ENCODE data around the gene EHMT1.

The EHMT1 gene

GRCh38 chr9:137798901-137799629 lies 180.3 kb downstream of the EHMT1 start:
- Histone ChIP-seq H3K4me2 (no peak overlapping the region), H3K36me3 (ENCODE audit: insufficient read depth) (no peaks in the 10 kb centered on the region), H4K20me1 (ENCODE audit: insufficient read depth) (no peaks in the 10 kb centered on the region), H3K4me3 (IDR thresholded peaks at IDR 0.05; ENCODE audit: insufficient read depth, low read depth, low read length) (no peak overlapping the region), H3K4me1 (ENCODE audit: low read depth, poor library complexity, severe bottlenecking) (no peaks in the 10 kb centered on the region), H3K9ac (no peak overlapping the region), H3K27me3 (ENCODE audit: insufficient read depth, low read depth) (no peaks in the 10 kb centered on the region), H3K79me2 (ENCODE audit: insufficient read depth, low read depth) (no peaks in the 10 kb centered on the region), H2AFZ (ENCODE audit: low read depth) (no peak overlapping the region), H3K27ac (no peak overlapping the region)
- no peak for TF ChIP-seq CTCF (conservative IDR thresholded peaks at IDR 0.05; ENCODE audit: low read depth, low read length)

- Histone ChIP-seq H3K4me2 (no peak overlapping the region), H3K79me2 (ENCODE audit: insufficient read depth, low read depth) (no peaks in the 10 kb centered on the region), H3K36me3 (ENCODE audit: insufficient read depth) (no peaks in the 10 kb centered on the region), H3K27me3 (ENCODE audit: insufficient read depth, low read depth) (no peaks in the 10 kb centered on the region), H3K27ac (no peak overlapping the region), H3K4me1 (ENCODE audit: low read depth, poor library complexity, severe bottlenecking) (no peaks in the 10 kb centered on the region), H3K9ac (no peak overlapping the region), H2AFZ (ENCODE audit: low read depth) (no peak overlapping the region), H3K4me3 (IDR thresholded peaks at IDR 0.05; ENCODE audit: insufficient read depth, low read depth, low read length) (no peak overlapping the region), H4K20me1 (ENCODE audit: insufficient read depth) (no peaks in the 10 kb centered on the region)
- no peak for TF ChIP-seq CTCF (conservative IDR thresholded peaks at IDR 0.05; ENCODE audit: low read depth, low read length)
These were observed 180.8 kb downstream of the EHMT1 start for GRCh38 chr9:137799630-137799983.

GRCh38 chr9:137800196-137801022 lies 181.6 kb downstream of the EHMT1 start:
- H2AFZ ChIP-seq (ENCODE audit: low read depth), result no peak overlapping the region
- no peak overlapping the region for H3K27ac ChIP-seq
- no peaks in the 10 kb centered on the region for H4K20me1 ChIP-seq (ENCODE audit: insufficient read depth)
- H3K4me2 ChIP-seq, result no peak overlapping the region
- H3K4me3 ChIP-seq (IDR thresholded peaks at IDR 0.05; ENCODE audit: insufficient read depth, low read depth, low read length), result no peak overlapping the region
- no peaks in the 10 kb centered on the region for H3K79me2 ChIP-seq (ENCODE audit: insufficient read depth, low read depth)
- no peak for TF ChIP-seq CTCF (conservative IDR thresholded peaks at IDR 0.05; ENCODE audit: low read depth, low read length)
- H3K27me3 ChIP-seq (ENCODE audit: insufficient read depth, low read depth), result no peaks in the 10 kb centered on the region
- H3K36me3 ChIP-seq (ENCODE audit: insufficient read depth), result no peaks in the 10 kb centered on the region
- H3K4me1 ChIP-seq (ENCODE audit: low read depth, poor library complexity, severe bottlenecking), result no peaks in the 10 kb centered on the region
- no peak overlapping the region for H3K9ac ChIP-seq

- Histone ChIP-seq H4K20me1 (ENCODE audit: insufficient read depth) (no peaks in the 10 kb centered on the region), H3K4me3 (IDR thresholded peaks at IDR 0.05; ENCODE audit: insufficient read depth, low read depth, low read length) (no peak overlapping the region), H2AFZ (ENCODE audit: low read depth) (no peak overlapping the region), H3K9ac (no peak overlapping the region), H3K36me3 (ENCODE audit: insufficient read depth) (no peaks in the 10 kb centered on the region), H3K27ac (no peak overlapping the region), H3K27me3 (ENCODE audit: insufficient read depth, low read depth) (no peaks in the 10 kb centered on the region), H3K4me2 (no peak overlapping the region), H3K79me2 (ENCODE audit: insufficient read depth, low read depth) (no peaks in the 10 kb centered on the region), H3K4me1 (ENCODE audit: low read depth, poor library complexity, severe bottlenecking) (no peaks in the 10 kb centered on the region)
- no peak for TF ChIP-seq CTCF (conservative IDR thresholded peaks at IDR 0.05; ENCODE audit: low read depth, low read length)
These were observed 182.2 kb downstream of the EHMT1 start for GRCh38 chr9:137801023-137801319.

Measured in KMS-11 (cell line).